Measurements from ENCODE around the gene CDKN2C. TPM values are rescaled to one million over a fixed set of nuclear protein-coding genes. Genes with fewer than 3 reads are reported as not detected.
A peak's percentile ranks its signal among the peaks of the same experiment; 100 is the strongest.
"Not testable (repeated sequence)": the region's sequence is repeated elsewhere in the genome, so short reads cannot be mapped to it uniquely, and the experiment has no call there.

CDKN2C gene
- total and polyA plus RNA-seq, 5 donors from 2014 or later: 11.8 to 26.2 (median 16.9) TPM

DNA sequence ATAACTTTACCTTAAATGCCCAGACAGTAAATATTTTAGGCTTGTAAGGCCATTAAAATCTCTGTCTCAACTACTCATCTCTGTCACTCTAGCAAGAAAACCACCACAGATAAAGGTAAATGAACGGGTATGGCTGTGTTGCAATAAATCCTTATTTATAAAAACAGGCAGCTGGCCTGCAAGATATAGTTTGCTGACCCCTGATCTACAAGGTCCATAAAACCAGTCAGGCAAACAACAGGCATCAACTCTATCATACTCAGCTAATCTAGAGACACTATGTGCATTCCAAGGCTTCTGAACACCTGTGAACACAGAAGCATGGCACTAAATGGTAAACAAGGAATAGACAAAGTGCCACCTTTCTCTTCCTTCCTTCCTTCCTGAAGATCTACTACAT, 19.6 kb upstream of the CDKN2C start:
- H3K4me1 Mint-ChIP-seq: peaks cover 25 to 56% (median 44%) of the 10 kb centered on the region in 4 donors
- no peaks in the 10 kb centered on the region for H3K9me3 Mint-ChIP-seq
- H3K27me3 ChIP-seq (ENCODE audit: control insufficient read depth, insufficient read depth, low read length): no peaks in the 10 kb centered on the region

DNA sequence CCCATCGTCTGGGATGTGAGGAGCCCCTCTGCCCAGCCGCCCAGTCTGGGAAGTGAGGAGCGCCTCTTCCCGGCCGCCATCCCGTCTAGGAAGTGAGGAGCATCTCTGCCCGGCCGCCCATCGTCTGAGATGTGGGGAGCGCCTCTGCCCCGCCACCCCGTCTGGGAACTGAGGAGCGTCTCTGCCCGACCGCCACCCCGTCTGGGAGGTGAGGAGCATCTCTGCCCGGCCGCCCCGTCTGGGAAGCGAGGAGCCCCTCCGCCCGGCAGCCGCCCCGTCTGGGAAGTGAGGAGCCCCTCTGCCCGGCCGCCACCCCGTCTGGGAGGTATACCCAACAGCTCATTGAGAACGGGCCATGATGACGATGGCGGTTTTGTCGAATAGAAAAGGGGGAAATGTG, 17.5 kb upstream of the CDKN2C start:
- H3K4me3 ChIP-seq (ENCODE audit: low read depth, low read length); H3K9me3 Mint-ChIP-seq; H3K4me3 Mint-ChIP-seq; DNase-seq; H3K4me1 ChIP-seq (ENCODE audit: control insufficient read depth, insufficient read depth, low read length, poor library complexity, severe bottlenecking); H3K36me3 ChIP-seq (ENCODE audit: control insufficient read depth, insufficient read depth, low read length); H3K36me3 Mint-ChIP-seq; ATAC-seq (ENCODE audit: low read depth in 2 of 2); H3K27ac Mint-ChIP-seq; H3K9me3 ChIP-seq (ENCODE audit: control insufficient read depth in 2 of 2, low read length in 2 of 2); H3K27me3 Mint-ChIP-seq; H3K27ac ChIP-seq (ENCODE audit: insufficient read depth, low read length, poor library complexity, severe bottlenecking); H3K27me3 ChIP-seq (ENCODE audit: control insufficient read depth, insufficient read depth, low read length): not testable (repeated sequence)
- peaks cover 22 to 46% (median 31%) of the 10 kb centered on the region in 4 donors for H3K4me1 Mint-ChIP-seq

More for the DNA sequence above, 19.6 kb upstream of the CDKN2C start:
- Histone ChIP-seq H3K36me3 (ENCODE audit: control insufficient read depth, insufficient read depth, low read length) (no peaks in the 10 kb centered on the region), H3K4me3 (ENCODE audit: low read depth, low read length) (no peak overlapping the region), H3K27ac (ENCODE audit: insufficient read depth, low read length, poor library complexity, severe bottlenecking) (no peak overlapping the region), H3K9me3 (ENCODE audit: control insufficient read depth in 2 of 2, low read length in 2 of 2) (no peaks in the 10 kb centered on the region), H3K4me1 (ENCODE audit: control insufficient read depth, insufficient read depth, low read length, poor library complexity, severe bottlenecking) (no peaks in the 10 kb centered on the region)
- H3K27me3 Mint-ChIP-seq: no peaks in the 10 kb centered on the region
- H3K27ac Mint-ChIP-seq: no peak overlapping the region
- ATAC-seq (ENCODE audit: low read depth in 2 of 2) (no peak), DNase-seq (no peak)
- H3K36me3 Mint-ChIP-seq: peaks cover 16% of the 10 kb centered on the region
- no peak overlapping the region for H3K4me3 Mint-ChIP-seq

DNA sequence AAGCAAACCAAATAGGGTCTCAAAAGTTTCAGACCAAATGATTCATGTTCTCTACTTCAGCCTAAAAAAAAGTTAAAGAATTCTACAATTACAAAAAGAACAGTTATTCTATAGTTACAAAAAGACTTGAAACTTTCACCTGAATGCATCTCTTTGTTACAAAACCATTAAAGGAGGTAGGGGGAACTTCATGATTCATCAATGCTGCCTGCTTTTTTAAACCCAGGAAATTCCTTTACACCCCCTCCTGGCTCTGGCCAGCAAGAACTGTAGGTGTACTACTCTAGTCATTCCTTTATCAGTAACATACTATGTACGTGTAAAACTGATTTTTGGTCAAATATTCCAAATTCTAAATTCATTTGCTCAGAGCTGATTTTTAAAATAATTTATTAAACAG, 14.9 kb upstream of the CDKN2C start:
- Mint-ChIP-seq H3K36me3 (peaks cover 5% of the 10 kb centered on the region), H3K9me3 (no peaks in the 10 kb centered on the region), H3K4me3 (no peak overlapping the region), H3K27ac (no peak overlapping the region), H3K4me1 (peaks cover 19 to 40% (median 29%) of the 10 kb centered on the region in 4 donors), H3K27me3 (no peaks in the 10 kb centered on the region)
- ATAC-seq (ENCODE audit: low read depth in 2 of 2) (no peak), DNase-seq (no peak)
- Histone ChIP-seq H3K4me1 (ENCODE audit: control insufficient read depth, insufficient read depth, low read length, poor library complexity, severe bottlenecking) (peaks cover 10% of the 10 kb centered on the region), H3K36me3 (ENCODE audit: control insufficient read depth, insufficient read depth, low read length) (no peaks in the 10 kb centered on the region), H3K4me3 (ENCODE audit: low read depth, low read length) (no peak overlapping the region), H3K9me3 (ENCODE audit: control insufficient read depth in 2 of 2, low read length in 2 of 2) (no peaks in the 10 kb centered on the region), H3K27me3 (ENCODE audit: control insufficient read depth, insufficient read depth, low read length) (no peaks in the 10 kb centered on the region), H3K27ac (ENCODE audit: insufficient read depth, low read length, poor library complexity, severe bottlenecking) (no peak overlapping the region)

GRCh38 chr1:50959303-50959912, 10.6 kb upstream of the CDKN2C start:
- Mint-ChIP-seq H3K27me3 (peaks cover 4% of the 10 kb centered on the region), H3K36me3 (no peaks in the 10 kb centered on the region)
- peak in 1 of 3 donors; percentile 40 for DNase-seq

GRCh38 chr1:50959913-50960844, 9.9 kb upstream of the CDKN2C start, which contains the start of gene FAF1:
Gene FAF1 (minus strand): TSS chr1:50960267. CDS start chr1:50959811, 456 bp downstream.
- H3K27me3 Mint-ChIP-seq: peaks cover 4% of the 10 kb centered on the region
- H3K36me3 Mint-ChIP-seq: no peaks in the 10 kb centered on the region
- peak within 1 kb of the TSS; percentile 89 to 98 (median 93) for H3K27ac Mint-ChIP-seq
- Histone ChIP-seq H3K27me3 (ENCODE audit: control insufficient read depth, insufficient read depth, low read length) (no peaks in the 10 kb centered on the region), H3K4me3 (ENCODE audit: low read depth, low read length) (peak within 1 kb of the TSS; percentile 87), H3K27ac (ENCODE audit: insufficient read depth, low read length, poor library complexity, severe bottlenecking) (peak within 1 kb of the TSS; percentile 82), H3K9me3 (ENCODE audit: control insufficient read depth in 2 of 2, low read length in 2 of 2) (no peaks in the 10 kb centered on the region), H3K4me1 (ENCODE audit: control insufficient read depth, insufficient read depth, low read length, poor library complexity, severe bottlenecking) (peaks cover 16% of the 10 kb centered on the region), H3K36me3 (ENCODE audit: control insufficient read depth, insufficient read depth, low read length) (no peaks in the 10 kb centered on the region)
- DNase-seq (peak; percentile 96 to 99 (median 98)), ATAC-seq (ENCODE audit: low read depth in 2 of 2) (peak; percentile 92 to 93)
- no peaks in the 10 kb centered on the region for H3K9me3 Mint-ChIP-seq
- H3K4me3 Mint-ChIP-seq: peak within 1 kb of the TSS; percentile 89 to 95 (median 90)
- H3K4me1 Mint-ChIP-seq: peaks cover 13 to 34% (median 22%) of the 10 kb centered on the region in 4 donors

More at GRCh38 chr1:50959303-50959912, 10.6 kb upstream of the CDKN2C start:
- peak overlapping the region; percentile 87 for H3K4me3 ChIP-seq (ENCODE audit: low read depth, low read length)
- peaks cover 16% of the 10 kb centered on the region for H3K4me1 ChIP-seq (ENCODE audit: control insufficient read depth, insufficient read depth, low read length, poor library complexity, severe bottlenecking)
- H3K27ac Mint-ChIP-seq: peak overlapping the region; percentile 84 to 89 (median 88)
- peak overlapping the region; percentile 65 for H3K27ac ChIP-seq (ENCODE audit: insufficient read depth, low read length, poor library complexity, severe bottlenecking)
- no peaks in the 10 kb centered on the region for H3K9me3 Mint-ChIP-seq
- H3K9me3 ChIP-seq (ENCODE audit: control insufficient read depth in 2 of 2, low read length in 2 of 2): no peaks in the 10 kb centered on the region
- peak overlapping the region; percentile 88 to 93 (median 90) for H3K4me3 Mint-ChIP-seq
- no peaks in the 10 kb centered on the region for H3K27me3 ChIP-seq (ENCODE audit: control insufficient read depth, insufficient read depth, low read length)
- ATAC-seq (ENCODE audit: low read depth in 2 of 2): no peak
- H3K36me3 ChIP-seq (ENCODE audit: control insufficient read depth, insufficient read depth, low read length): no peaks in the 10 kb centered on the region
- peaks cover 13 to 34% (median 22%) of the 10 kb centered on the region in 4 donors for H3K4me1 Mint-ChIP-seq

DNA sequence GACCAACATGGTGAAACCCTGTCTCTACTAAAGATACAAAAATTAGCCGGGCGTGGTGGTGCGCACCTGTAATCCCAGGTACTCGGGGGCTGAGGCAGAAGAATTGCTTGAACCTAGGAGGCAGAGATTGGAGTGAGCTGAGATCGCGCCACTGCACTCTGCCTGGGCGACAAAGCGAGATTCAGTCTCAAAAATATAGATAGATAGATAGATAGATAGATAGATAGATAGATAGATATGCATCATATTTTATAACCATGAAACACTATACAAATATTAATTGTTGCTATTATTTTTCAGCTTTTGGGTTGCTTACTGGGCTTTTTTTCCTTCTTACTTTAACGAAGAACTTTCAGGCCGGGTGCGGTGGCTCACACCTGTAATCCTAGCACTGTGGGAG, 5.2 kb upstream of the CDKN2C start:
- Mint-ChIP-seq H3K36me3 (no peaks in the 10 kb centered on the region), H3K27ac (no peak overlapping the region), H3K4me3 (peak overlapping the region in 2 of 4 donors; percentile 48 to 74), H3K4me1 (peaks cover 6 to 18% (median 12%) of the 10 kb centered on the region in 4 donors), H3K9me3 (no peaks in the 10 kb centered on the region), H3K27me3 (peaks cover 8% of the 10 kb centered on the region)
- Histone ChIP-seq H3K9me3 (ENCODE audit: control insufficient read depth in 2 of 2, low read length in 2 of 2) (no peaks in the 10 kb centered on the region), H3K27me3 (ENCODE audit: control insufficient read depth, insufficient read depth, low read length) (no peaks in the 10 kb centered on the region), H3K4me1 (ENCODE audit: control insufficient read depth, insufficient read depth, low read length, poor library complexity, severe bottlenecking) (peaks cover 17% of the 10 kb centered on the region), H3K36me3 (ENCODE audit: control insufficient read depth, insufficient read depth, low read length) (no peaks in the 10 kb centered on the region), H3K27ac (ENCODE audit: insufficient read depth, low read length, poor library complexity, severe bottlenecking) (no peak overlapping the region), H3K4me3 (ENCODE audit: low read depth, low read length) (no peak overlapping the region)
- DNase-seq: no peak
- ATAC-seq (ENCODE audit: low read depth in 2 of 2): no peak

- ATAC-seq (ENCODE audit: low read depth in 2 of 2) (no peak), DNase-seq (no peak)
- peaks cover 7 to 28% (median 16%) of the 10 kb centered on the region in 4 donors for H3K4me1 Mint-ChIP-seq
- H3K9me3 Mint-ChIP-seq: no peaks in the 10 kb centered on the region
- Histone ChIP-seq H3K27me3 (ENCODE audit: control insufficient read depth, insufficient read depth, low read length) (no peaks in the 10 kb centered on the region), H3K4me1 (ENCODE audit: control insufficient read depth, insufficient read depth, low read length, poor library complexity, severe bottlenecking) (peaks cover 32% of the 10 kb centered on the region), H3K9me3 (ENCODE audit: control insufficient read depth in 2 of 2, low read length in 2 of 2) (no peaks in the 10 kb centered on the region), H3K36me3 (ENCODE audit: control insufficient read depth, insufficient read depth, low read length) (no peaks in the 10 kb centered on the region), H3K4me3 (ENCODE audit: low read depth, low read length) (peak overlapping the region; percentile 63), H3K27ac (ENCODE audit: insufficient read depth, low read length, poor library complexity, severe bottlenecking) (peak overlapping the region; percentile 92)
- H3K4me3 Mint-ChIP-seq: peak overlapping the region in 3 of 4 donors; percentile 1 to 98 (median 98)
- peak overlapping the region in 2 of 3 donors; percentile 87 to 94 for H3K27ac Mint-ChIP-seq
- no peaks in the 10 kb centered on the region for H3K36me3 Mint-ChIP-seq
- peaks cover 4% of the 10 kb centered on the region for H3K27me3 Mint-ChIP-seq
Measured at GRCh38 chr1:50966991-50967390, 3.1 kb upstream of the CDKN2C start.
